NT2/D1 (cell line): ENCODE data around the gene TLK1.

ENCODE experiments used
- SUZ12 ChIP-seq: IDR thresholded peaks from 2 replicates; pipeline ENCODE4 v1.6.1; 2011; ENCODE audit not compliant: insufficient read length, insufficient read depth; ENCODE audit errors: extremely low read depth
- YY1 ChIP-seq: IDR thresholded peaks from 2 replicates; pipeline ENCODE4 v1.6.1; 2011; ENCODE audit not compliant: insufficient read length, insufficient read depth
- ZNF274 ChIP-seq: IDR thresholded peaks from 2 replicates; pipeline ENCODE4 v1.6.1; 2011; ENCODE audit warnings: mild to moderate bottlenecking, low read depth, low read length

DNA sequence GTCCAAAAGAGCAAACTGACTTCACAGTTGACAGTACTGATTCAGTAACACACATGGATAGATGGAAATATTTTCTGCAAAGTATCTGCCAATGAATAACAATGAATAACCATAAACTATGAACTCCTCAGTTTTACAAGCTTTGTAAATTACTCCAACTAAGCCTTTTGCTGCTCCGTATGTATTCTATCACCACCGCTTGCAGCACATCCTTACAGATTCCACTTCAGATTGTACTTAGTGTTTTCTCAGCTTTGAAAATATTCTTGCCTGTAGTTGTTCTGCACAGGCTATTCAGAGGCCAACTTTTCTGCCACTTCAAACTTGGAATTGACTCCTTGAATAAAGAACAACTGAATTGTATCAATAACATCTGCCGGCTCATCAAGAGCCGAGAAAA, 36.2 kb downstream of the TLK1 start:
- TF ChIP-seq SUZ12 (no peak), YY1 (no peak), ZNF274 (no peak)
